K562 (cell line): Measurements from ENCODE around the gene DHX35. TPM values are rescaled to one million over a fixed set of nuclear protein-coding genes. Genes with fewer than 3 reads are reported as not detected.

ENCODE experiments used
- AFF4 ChIP-seq: sonication (generic); formaldehyde crosslinking; IDR thresholded peaks from 2 replicates; pipeline ENCODE4 v1.8.0; 2023; ENCODE audit warnings: mild to moderate bottlenecking, missing genetic modification reagents
- BRD4 ChIP-seq: fragments of 200-600 bp; sonication (generic); IDR thresholded peaks from 2 replicates; pipeline ENCODE4 v1.6.1; 2017; ENCODE audit warnings: inconsistent platforms
- DMBX1 ChIP-seq: fragments of 250-450 bp; sonication (Bioruptor Pico); IDR thresholded peaks from 2 replicates; pipeline ENCODE4 v1.8.0; 2022; ENCODE audit warnings: inconsistent platforms, mild to moderate bottlenecking, moderate library complexity, borderline replicate concordance
- EP300 ChIP-seq: IDR thresholded peaks from 2 replicates; pipeline ENCODE4 v1.6.1; 2012; ENCODE audit warnings: low read length, improper control_type of control experiment
- GTF2E2 ChIP-seq: fragments of 200-800 bp; sonication (Bioruptor generic); IDR thresholded peaks from 2 replicates; pipeline ENCODE4 v1.6.1; 2016; ENCODE audit warnings: missing genetic modification characterization, missing compliant biosample characterization
- HES1 ChIP-seq: fragments of 450-650 bp; IDR thresholded peaks from 2 replicates; pipeline ENCODE4 v1.6.1; 2016; ENCODE audit warnings: low read depth, mild to moderate bottlenecking, moderate library complexity
- KAT7 ChIP-seq: sonication (generic); formaldehyde crosslinking; IDR thresholded peaks from 2 replicates; pipeline ENCODE4 v1.8.0; 2022; ENCODE audit warnings: missing genetic modification reagents, mild to moderate bottlenecking, borderline replicate concordance
- MAFF ChIP-seq: IDR thresholded peaks from 2 replicates; pipeline ENCODE4 v1.6.1; 2012; ENCODE audit warnings: low read length, improper control_type of control experiment
- MXI1 ChIP-seq: IDR thresholded peaks from 2 replicates; pipeline ENCODE4 v1.6.1; 2011; ENCODE audit warnings: low read depth, mild to moderate bottlenecking, improper control_type of control experiment, low read length
- NBN ChIP-seq: fragments of 450-650 bp; IDR thresholded peaks from 2 replicates; pipeline ENCODE4 v1.6.1; 2016; ENCODE audit warnings: low read depth, mild to moderate bottlenecking
- NFRKB ChIP-seq: fragments of 450-650 bp; IDR thresholded peaks from 2 replicates; pipeline ENCODE4 v1.6.1; 2016; ENCODE audit warnings: low read depth
- PHF8 ChIP-seq: fragments of 200-600 bp; sonication (generic); IDR thresholded peaks from 2 replicates; pipeline ENCODE4 v1.6.1; 2012; ENCODE audit warnings: mixed run types, mild to moderate bottlenecking, inconsistent platforms, low read length, moderate library complexity, borderline replicate concordance
- RFX1 ChIP-seq: fragments of 450-650 bp; IDR thresholded peaks from 2 replicates; pipeline ENCODE4 v1.6.1; 2016; ENCODE audit warnings: mild to moderate bottlenecking, moderate library complexity
- SREBF1 ChIP-seq: fragments of 150-350 bp; IDR thresholded peaks from 2 replicates; pipeline ENCODE4 v1.6.1; 2014; ENCODE audit warnings: antibody characterized with exemption, low read depth, low read length, borderline replicate concordance
- SRSF3 ChIP-seq: fragments of 200-400 bp; formaldehyde crosslinking; IDR thresholded peaks from 2 replicates; pipeline ENCODE4 v1.6.1; 2016; ENCODE audit warnings: mild to moderate bottlenecking, low read length, moderate library complexity; ENCODE audit not compliant: insufficient read depth
- ZFP91 ChIP-seq: sonication (generic); formaldehyde crosslinking; IDR thresholded peaks from 2 replicates; pipeline ENCODE4 v1.8.0; 2022; ENCODE audit warnings: mild to moderate bottlenecking, missing genetic modification reagents
- ZNF175 ChIP-seq: fragments of 200-800 bp; sonication (Bioruptor generic); IDR thresholded peaks from 2 replicates; pipeline ENCODE4 v1.6.1; 2016; ENCODE audit warnings: low read depth, mild to moderate bottlenecking, missing genetic modification characterization, missing compliant biosample characterization
- ZNF24 ChIP-seq: fragments of 450-650 bp; IDR thresholded peaks from 2 replicates; pipeline ENCODE4 v1.6.1; 2016
- polyA plus RNA-seq, 8 experiments: library from polyadenylated mRNA; depleted of rRNA in 4 of 8; stranded (reverse) in 5 of 8; unstranded in 3 of 8; fragments of >200 nt; fragmentation: Nextera tagmentation in 2 of 8; fragmentation: Illumina TruSeq in 1 of 8; extraction: Ambion mirVana in 2 of 8; extraction: Trizol in 1 of 8; gene quantifications; 2 replicates each; pipeline versions ENCODE4 v1.2.1 to v1.2.3, GENCODE V29; 2011 to 2014; ENCODE audit warnings: inconsistent platforms in 1 of 8, missing spikeins in 1 of 8
- total RNA-seq, 7 experiments: library from RNA; depleted of rRNA in 6 of 7; stranded (reverse); fragments of >200 nt in 6 of 7; fragmentation: Illumina TruSeq in 2 of 7; extraction: Trizol in 2 of 7; gene quantifications; 2 replicates each; pipeline versions ENCODE4 v1.2.1 to v1.2.3, GENCODE V29; 2011 to 2021; ENCODE audit warnings: low replicate concordance in 1 of 7

The DHX35 gene
- total and polyA plus RNA-seq, 9 of the 15 experiments (the other 6 are each of a cell fraction or from before 2014, with no cell fraction given), result 6.5 to 25.6 (median 16.9) TPM

DNA sequence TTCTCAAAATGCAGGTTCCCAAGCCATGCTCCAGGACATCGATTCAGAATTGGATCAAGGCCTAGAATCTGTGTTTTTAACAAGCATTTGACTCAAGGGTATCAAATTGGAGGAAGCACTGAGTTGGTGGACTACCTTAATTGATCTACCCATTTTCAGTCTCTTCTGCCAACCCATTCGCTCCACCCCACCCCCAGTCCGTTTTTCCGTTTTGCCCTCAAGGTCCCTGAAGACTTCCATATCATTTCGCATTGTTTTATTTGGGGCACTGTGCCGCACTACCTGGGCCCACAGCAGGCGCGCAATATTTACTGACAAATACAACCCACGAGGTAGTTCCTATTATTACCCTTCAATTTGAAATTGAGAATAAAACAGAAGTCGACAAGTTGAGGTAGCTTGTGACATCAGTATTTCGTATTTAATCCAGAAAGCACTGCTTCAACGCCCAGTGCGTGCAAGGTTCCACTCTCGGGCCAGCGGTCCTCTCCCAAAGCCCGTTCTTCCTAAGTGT lies 557 bp upstream of the DHX35 start (continued):
- TF ChIP-seq ZNF24 (peak; percentile 30; the same call in 1 of the 2 replicates), ZNF175 (CRISPR knock-in tag) (0 out of 2 replicates have a peak, but pooled peaks have one; percentile 16), NBN (0 out of 2 replicates have a peak, but pooled peaks have one; percentile 28), PHF8 (0 out of 2 replicates have a peak, but pooled peaks have one; percentile 74), GTF2E2 (tag) (peak; percentile 24; the same call in 1 of the 2 replicates), ZFP91 (CRISPR knock-in tag) (0 out of 2 replicates have a peak, but pooled peaks have one; percentile 28), SREBF1 (no peak), EP300 (peak; percentile 5; the same call in 1 of the 2 replicates), MAFF (no peak), MXI1 (no peak), DMBX1 (CRISPR knock-in tag) (peak; percentile 23; the same call in 1 of the 2 replicates), SRSF3 (no peak), HES1 (0 out of 2 replicates have a peak, but pooled peaks have one; percentile 25), NFRKB (peak; percentile 96), BRD4 (peak; percentile 20; the same call in 1 of the 2 replicates), KAT7 (CRISPR knock-in tag) (0 out of 2 replicates have a peak, but pooled peaks have one; percentile 95), AFF4 (peak; percentile 76; the same call in 1 of the 2 replicates), RFX1 (no peak)
